HG02798 (cell line): ENCODE data around the gene JMJD8.

Source experiments
- ATAC-seq: cut with Tn5 transposase; IDR thresholded peaks from one replicate; pipeline ENCODE4 v1.9.1; 2021; ENCODE audit warnings: mild to moderate bottlenecking; ENCODE audit not compliant: unreplicated experiment, poor library complexity

The JMJD8 gene

GRCh38 chr16:645852-646678, 38.1 kb downstream of the JMJD8 start:
- ATAC-seq, result no peak

DNA sequence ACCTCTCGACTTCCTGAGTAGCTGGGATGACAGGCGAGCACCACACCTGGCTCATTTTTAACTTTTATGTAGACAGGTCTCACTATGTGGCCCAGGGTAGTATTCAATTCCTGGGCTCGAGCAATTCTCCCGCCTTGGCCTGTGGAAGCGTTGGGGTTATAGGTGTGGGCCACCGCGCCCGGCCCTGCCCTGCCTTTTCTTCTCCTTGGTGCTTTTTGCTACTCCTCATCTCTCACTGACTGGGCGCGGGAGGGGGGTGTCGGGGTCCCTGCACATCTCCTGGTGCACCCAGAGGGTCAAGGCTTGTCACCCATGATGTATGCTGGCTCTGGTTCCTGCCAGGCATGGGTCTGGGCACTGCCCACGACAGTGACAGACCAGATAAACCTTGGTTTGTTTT, 39.6 kb downstream of the JMJD8 start:
- no peak for ATAC-seq

GRCh38 chr16:643050-643368, 41.1 kb downstream of the JMJD8 start:
- no peak for ATAC-seq

DNA sequence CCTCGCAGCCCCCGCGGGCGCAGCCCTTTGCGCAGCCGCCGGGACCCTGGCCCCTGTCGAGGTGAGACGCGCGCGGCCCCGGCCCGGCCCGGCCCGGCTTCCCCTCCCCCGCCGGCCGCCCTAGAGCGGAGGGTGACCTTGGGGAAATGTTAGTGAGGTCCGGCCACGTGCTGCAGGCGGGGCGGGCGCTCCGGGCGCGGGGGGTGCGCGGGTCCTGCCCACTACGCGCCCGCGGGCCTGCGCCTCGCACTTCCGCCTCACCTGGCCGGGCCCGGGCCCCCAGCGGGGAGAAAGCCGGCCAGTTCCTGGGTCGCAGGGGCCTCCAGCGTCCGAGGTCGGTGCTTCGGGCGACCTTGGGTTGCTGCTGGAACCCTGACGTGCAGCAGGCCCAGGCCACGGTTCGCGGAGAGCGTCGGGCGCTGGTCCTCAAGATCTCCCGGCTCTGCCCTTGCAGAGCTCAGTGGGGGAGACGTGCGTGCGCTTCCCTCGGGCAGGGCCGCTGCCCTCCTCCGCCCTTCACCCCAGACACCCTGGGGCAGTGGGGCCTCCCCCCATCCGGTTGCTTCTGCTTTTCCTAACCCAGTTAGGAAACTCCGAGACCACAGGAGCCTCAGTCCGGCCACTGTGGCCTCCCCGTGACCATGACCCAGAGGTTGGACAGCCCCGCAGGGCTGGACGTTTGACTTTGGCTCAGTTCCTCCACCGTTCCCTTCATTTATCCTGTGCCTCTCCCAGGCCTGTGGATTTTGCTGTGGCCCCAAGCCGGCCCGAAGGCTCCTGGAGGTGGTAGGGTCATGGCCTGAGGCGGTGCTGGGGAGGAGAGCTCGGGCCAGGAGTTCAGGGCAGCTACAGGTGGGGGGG, 41.7 kb downstream of the JMJD8 start:
- ATAC-seq, result peak; percentile 46

DNA sequence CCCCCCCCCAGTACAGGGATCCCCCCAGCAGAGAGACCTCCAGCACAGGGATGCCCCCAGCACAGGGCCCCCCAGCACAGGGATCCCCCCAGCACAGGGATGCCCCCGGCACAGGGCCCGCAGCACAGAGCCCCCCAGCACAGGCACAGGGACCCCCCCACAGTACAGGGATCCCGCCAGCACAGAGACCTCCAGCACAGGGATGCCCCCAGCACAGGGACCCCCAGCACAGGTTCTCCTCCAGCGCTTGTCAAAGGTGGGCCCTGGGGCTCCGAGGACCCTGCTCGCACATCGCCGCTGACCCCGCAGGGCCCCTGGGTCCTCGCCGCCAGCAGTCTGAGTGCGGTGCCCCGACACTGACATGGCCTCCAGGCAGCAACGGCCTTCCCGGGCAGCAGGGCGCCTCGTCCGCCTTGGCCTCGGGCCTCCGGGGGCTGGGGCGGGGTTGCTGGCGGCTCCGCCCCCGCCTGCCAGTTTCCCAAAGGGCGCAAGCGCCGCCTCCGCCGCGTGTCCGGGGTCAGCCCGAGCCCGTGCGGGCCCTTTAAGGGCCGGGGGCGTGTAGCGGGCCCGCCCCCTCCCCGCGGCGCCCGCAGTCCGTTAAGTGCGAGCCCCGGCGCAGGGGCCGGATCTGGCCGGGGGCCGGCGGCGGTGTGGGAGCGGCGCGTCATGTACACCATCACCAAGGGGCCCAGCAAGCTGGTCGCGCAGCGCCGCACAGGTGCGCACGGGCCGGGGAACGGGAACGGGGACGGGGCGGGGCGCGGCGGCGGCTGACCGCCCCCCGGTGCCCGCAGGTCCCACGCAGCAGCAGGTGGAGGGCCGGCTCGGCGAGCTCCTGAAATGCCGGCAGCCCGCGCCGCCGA, 42.6 kb downstream of the JMJD8 start, which contains the start of gene MCRIP2:
MCRIP2 (plus strand) TSS at position 503 of the 863 bp plus-strand sequence; CDS start at position 667, 164 bp downstream.
- peak; percentile 58 for ATAC-seq

DNA sequence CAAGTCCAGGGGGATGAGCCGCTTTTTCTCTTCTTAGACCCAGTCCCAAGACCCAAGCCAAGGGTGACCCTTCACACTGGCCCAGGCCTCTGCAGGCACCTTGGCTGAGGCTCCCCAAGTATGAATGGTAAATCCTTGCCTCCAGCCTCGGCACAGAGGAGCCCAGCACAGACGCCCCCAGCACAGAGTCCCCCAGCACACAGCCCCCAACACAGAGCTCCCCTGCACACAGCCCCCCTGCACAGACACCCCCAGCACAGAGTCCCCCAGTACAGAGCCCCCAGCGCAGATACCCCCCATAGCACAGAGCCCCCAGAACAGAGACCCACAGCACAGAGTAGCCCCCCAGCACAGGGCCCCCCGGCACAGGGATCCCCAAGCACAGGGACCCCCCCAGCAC, 43.5 kb downstream of the JMJD8 start:
- ATAC-seq, result no peak

DNA sequence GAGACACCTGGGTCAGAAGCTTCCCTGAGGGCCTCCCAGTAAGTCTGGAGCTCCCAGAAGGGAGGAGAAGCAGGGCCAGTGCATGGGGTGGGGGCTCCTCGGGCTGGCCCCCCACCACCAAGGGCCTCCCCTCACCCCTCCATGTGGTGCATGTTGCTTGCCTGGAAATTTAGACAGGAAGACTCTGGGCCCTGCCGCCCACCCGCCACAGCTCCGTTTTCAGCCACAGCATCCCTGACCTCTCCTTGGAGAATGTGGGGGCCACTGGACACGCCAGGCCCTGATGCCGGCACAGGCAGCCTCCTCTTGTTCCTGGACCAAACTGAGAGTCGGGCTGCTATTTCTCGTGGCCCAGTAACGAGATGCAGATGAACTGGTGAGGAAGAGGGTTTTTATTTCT, 45.3 kb downstream of the JMJD8 start:
- ATAC-seq, result no peak

DNA sequence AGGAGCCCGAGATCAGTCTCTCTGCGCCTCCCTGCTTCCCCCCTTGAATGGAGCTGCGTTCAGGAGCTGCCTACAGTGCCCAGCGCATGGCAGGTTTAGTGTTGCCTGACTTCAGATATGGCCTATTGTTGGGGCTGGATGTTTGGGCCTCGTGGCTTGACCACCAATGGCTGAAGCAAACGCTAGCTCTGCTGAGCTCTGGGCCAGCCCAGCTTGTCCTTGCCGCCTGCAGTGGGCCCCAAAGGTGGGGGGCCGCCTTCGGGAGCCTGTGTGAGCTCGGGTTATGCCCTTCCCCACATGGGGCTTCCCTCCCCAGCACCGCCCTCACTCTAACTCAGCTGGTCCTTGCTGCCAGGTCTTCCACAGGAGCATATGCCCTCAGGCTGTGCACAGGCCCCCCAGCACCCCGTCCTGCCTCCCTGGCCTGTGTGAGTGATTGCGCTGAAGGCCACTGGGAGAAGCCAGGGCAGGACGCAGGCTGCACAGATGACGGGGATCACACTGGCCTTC, 46.0 kb downstream of the JMJD8 start:
- ATAC-seq, result no peak

- no peak for ATAC-seq
Measured at GRCh38 chr16:637081-638018, 46.8 kb downstream of the JMJD8 start.

GRCh38 chr16:636206-637080, 47.7 kb downstream of the JMJD8 start, which contains the start of gene METTL26:
Gene METTL26, minus strand, starts transcription at chr16:636305. Its CDS starts 15 bp downstream, at chr16:636290.
- ATAC-seq, result peak; percentile 72

GRCh38 chr16:635573-636205, 48.4 kb downstream of the JMJD8 start:
- ATAC-seq, result no peak

- no peak for ATAC-seq
Measured at GRCh38 chr16:634996-635395, 49.1 kb downstream of the JMJD8 start.

DNA sequence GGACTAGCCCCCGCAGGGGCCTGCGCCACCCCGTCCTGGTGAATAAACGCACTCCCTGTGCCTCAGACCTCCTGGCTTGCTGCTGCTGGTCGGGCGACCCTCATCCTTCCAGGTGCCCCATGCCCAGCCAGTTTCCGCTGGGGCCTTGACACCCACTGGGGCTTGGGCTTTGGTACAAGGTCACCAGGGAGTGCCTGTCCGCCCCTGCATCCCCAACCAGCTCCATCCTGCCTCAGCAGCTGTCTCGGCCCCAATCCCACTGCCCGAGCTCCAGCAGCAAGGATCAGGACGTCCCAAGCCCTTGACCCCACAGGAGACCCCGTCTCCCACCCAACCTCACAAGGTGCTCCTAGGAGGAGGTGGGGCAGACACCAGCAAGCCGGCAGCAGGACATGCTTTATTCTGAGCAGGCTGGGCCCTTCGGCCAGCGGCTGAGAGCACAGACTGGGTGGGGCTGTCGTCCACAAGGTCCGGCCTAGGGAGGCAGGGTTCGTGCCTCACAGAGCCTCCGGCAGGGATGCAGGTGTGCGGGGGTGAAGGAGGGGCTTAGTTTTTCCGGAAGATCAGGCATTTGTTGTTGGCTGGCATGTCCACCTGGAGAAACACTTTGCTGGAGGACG, 50.0 kb downstream of the JMJD8 start:
- ATAC-seq, result no peak

DNA sequence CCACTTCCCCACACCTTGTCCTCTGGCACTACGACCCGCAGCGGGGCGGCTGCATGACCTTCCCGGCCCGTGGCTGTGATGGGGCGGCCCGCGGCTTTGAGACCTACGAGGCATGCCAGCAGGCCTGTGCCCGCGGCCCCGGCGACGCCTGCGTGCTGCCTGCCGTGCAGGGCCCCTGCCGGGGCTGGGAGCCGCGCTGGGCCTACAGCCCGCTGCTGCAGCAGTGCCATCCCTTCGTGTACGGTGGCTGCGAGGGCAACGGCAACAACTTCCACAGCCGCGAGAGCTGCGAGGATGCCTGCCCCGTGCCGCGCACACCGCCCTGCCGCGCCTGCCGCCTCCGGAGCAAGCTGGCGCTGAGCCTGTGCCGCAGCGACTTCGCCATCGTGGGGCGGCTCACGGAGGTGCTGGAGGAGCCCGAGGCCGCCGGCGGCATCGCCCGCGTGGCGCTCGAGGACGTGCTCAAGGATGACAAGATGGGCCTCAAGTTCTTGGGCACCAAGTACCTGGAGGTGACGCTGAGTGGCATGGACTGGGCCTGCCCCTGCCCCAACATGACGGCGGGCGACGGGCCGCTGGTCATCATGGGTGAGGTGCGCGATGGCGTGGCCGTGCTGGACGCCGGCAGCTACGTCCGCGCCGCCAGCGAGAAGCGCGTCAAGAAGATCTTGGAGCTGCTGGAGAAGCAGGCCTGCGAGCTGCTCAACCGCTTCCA, 50.6 kb downstream of the JMJD8 start:
- ATAC-seq, result no peak

GRCh38 chr16:632486-633335, 51.4 kb downstream of the JMJD8 start:
- no peak for ATAC-seq
